ENCODE data around the gene UBR4.

- TF ChIP-seq POLR2A (IDR thresholded peaks at IDR 0.05) (no peak), CTCF (IDR thresholded peaks at IDR 0.05) (no peak)
These were observed 171.3 kb downstream of the UBR4 start for GRCh38 chr1:19038732-19039131.
